ENCODE data around the gene TMEM132C.

TMEM132C gene

DNA sequence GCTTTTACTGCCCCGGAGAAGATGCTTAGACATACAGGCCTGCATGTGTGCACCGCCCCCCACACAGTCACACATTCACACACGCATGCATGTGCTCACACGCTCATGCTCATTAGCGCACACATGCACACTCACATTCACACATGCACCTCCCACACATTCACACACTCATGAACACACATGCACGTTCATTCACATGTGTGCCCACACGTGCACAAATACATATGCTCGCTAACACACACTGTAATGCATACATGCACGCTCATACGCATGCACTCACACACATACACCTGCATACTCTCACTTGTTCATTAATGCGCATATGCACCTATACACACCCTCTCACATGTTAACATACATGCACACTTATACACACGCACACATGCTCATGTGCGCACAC lies 21.9 kb downstream of the TMEM132C start:
- DNase-seq (ENCODE audit: low read depth), result no peak

DNA sequence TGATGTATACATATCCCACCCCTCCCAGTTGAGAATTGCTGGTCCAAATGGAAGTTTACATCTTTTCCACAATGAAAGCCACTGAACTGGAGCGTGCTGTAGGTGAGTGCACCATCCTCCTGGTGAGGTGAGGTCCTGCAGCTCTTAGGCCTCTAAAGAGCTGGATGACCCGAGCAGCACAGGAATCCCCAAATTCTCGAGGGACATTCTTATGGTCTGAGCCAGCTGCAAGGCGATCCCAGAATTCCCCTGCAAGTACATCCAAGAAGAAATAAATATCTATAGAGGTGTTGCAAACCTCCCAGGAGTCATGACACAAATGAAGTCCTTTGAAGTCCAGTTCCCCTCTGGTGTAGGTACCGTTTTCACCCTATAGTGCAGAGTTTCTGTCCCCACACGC lies 24.0 kb downstream of the TMEM132C start:
- no peak for DNase-seq (ENCODE audit: low read depth)

DNA sequence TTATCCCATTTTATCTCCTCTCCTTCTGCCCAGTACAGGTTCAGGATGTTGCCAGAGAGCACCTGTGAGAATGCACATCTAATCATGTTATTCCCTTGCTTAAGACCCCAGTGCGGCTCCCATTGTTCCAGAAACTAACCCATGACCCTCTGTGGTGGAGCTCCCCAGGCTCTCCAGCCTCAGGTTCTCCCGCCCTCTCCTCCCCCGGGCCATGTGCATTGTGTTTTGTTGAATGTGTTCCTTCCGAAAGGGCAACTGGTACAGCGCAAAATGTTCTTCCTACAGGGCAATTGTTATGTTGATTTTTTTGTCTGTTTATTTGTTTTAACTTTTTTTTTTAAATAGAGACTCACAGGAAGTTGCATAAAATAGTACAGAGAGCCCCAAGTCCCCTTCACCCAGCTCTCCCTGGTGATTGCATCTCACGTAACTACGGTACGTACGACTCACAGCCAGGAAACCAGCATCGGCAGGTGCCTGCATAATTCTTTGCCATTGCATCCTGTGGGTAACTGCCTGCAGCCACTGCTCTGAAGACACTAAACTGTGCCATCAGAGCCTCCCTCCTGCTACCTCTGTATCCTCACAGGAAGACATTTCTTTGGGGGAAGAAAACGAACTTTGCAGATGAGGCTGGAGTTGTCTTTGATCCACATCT lies 31.2 kb downstream of the TMEM132C start:
- no peak for DNase-seq (ENCODE audit: low read depth)

DNA sequence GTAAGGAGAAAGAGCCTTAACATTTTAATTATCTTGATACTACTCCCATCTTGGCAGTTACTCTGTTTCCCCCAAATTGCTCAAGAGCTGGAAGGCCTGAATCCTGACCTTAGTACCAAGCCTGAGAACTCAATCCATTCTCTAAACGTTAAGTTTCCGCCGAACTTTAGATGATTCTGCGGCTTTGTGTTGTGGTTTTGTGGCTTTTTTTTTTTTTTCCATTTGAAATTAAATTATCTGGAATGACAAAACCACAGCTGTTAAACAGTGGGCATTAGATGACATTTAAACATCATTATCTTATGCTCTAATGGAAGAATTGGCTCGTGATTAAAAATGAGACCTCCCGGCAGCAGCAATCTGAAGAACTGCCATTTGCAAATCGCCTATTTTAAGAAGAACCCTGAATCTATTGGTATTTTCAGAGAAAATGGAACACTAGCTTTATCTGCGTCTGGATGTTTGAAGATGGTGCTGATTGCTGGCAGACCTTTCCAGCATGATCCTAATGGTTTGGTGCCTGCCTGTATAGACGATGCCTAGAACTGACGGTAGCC lies 38.4 kb downstream of the TMEM132C start:
- no peak for DNase-seq (ENCODE audit: low read depth)

DNA sequence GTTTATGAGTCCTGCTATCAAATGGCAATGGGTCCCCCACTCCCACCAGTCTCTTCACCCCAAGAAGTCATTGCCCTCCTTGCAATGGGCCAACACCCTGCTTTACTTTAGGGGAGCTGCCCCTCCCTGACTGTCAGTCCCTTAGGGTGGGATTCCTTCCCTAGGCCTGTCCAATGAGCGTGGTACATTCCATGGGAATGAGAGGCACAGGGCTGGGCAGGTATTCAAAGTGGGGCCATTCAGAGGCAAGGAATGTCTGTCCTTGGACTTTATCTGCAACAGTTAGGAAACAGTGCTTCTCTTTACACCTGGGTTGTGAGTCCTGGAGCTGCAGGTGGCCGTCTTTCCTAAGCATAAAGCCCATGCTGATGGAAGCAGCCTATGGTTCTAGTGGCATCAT lies 40.8 kb downstream of the TMEM132C start:
- DNase-seq (ENCODE audit: low read depth), result no peak

DNA sequence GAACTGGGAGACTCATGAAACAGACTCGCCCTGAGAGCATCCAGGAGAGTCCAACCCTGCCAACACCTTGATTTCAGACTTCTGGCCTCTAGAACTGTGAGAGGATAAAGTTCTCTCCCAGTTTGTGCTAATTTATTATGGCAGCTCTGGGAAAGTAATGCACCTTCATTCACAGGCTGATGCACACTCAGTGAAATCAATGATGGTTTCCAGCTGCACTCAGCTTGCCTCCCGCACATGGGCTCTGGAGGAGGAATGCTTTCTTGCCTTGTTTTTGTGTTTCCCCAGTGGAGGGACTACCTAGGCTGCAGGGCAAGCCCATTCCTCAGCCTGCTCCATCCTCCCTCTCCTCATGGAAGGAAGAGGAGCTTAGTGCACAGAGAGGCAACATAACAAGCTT lies 45.7 kb downstream of the TMEM132C start:
- no peak for DNase-seq (ENCODE audit: low read depth)

DNA sequence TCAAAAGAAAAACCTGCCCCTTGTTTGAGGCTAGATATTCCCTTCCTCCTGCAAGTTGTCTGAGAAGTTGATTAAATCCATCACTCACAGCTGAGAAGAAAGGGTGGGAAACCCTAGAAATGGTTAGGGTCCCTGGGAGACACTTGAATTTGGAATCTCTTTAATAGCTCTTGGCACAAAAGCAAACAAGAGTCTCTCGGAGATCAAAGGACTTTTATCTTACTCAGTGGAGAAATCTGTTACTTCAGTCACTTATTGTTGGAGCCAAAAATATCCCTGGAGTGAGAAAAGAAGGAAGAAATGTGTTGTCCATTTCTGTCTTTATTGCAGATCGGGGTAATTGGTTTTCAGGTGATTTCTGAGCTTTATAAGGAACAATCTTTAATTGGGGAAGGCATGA lies 47.0 kb downstream of the TMEM132C start:
- DNase-seq (ENCODE audit: low read depth), result no peak

DNA sequence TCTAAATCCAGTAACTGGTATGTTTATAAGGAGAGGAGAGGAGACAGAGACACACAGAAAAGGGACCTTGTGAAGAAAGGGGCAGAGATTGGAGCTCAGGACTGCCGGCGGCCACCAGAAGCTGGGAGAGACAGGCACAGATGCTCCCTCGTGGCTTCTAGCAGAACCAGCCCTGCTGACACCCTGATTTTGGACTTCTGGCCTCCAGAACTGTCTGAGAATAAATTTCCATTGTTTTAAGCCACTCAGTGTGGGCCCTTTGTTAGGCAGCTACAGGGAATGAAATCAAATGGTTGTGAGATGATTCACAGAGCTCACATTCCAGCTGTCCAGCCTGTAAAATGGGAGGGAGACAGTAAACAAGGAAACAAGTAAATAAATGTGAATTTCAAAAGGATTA lies 47.6 kb downstream of the TMEM132C start:
- DNase-seq (ENCODE audit: low read depth), result no peak

DNA sequence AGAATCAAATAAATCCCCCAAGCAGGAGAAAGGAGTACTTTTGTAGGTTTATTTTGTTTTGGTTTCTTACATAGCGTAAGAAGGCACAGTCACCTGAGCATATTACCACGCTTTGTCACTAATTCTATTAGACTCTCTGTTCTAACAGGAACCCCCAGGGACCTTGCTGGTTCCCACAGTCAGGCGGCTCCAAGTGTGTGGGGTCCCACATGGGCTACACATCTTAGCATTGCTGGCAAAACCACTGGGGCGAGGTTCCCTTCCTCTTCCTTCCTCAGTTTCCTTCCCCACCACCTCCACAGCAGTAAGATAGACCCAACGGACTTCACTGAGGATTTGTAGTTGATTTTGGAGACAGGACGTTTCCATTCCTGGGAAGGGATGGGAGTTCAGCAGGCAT lies 49.1 kb downstream of the TMEM132C start:
- DNase-seq (ENCODE audit: low read depth), result no peak

DNA sequence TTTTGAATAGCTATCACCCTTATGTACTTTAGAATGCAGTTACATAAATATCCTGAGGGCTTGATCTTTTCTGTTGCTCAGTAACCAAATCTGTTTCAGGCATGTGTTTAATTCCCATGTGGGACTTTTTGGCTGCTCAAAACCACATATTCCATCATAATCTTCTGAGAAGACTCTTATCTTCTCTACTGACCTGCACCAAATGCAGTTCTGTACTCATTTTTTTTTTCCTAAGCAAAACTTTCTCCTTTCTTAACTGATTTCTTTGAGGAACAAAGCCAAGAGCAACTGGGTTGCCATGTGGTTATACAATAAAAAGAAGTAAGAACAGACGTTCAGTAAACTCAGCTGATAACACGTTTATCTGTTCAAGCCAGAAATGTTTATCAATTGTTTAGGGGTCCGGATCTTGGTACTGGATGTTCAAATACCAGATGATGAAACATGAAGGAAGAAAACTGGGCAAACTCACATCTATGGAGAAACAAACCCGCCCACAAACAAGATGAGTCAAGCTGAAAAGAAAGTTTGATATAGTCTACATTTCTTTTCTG lies 50.1 kb downstream of the TMEM132C start:
- DNase-seq (ENCODE audit: low read depth), result no peak

DNA sequence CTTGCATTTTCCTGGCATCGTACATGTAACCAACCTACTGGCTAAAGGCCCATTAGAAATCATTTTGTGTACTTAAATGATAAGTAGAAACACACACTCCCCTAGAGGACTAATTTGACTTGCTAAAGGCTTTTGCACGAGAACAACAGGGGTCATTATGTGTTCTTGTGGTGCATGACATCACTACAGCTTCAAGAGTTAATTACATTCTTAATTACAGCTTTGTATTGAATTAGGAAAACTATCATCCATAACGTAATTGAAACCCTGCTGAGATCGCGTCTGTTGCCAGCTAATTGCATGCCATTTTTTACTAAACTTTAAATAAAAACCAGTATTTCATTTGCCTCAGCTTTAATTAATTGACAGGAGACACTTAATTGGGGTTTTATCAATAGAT lies 51.4 kb downstream of the TMEM132C start:
- no peak for DNase-seq (ENCODE audit: low read depth)

DNA sequence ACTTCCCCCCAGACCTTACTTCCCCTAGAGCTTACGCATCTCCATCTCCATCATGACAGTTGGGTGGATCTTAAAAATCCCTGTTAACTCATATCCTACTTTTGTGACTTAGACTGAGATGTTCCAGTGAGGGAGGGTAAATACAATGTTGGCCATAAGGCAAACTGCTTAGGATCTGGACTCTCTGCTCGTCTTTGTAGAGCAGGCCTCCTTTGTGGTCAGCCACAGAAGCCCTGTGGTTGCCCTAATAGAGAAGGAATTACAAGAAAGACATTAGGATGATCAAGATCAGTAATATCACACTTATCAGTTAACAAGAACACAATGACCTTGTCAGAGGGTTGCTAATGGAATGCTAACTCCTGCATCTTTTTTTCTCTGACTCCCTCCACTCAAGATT lies 52.0 kb downstream of the TMEM132C start:
- no peak for DNase-seq (ENCODE audit: low read depth)

DNA sequence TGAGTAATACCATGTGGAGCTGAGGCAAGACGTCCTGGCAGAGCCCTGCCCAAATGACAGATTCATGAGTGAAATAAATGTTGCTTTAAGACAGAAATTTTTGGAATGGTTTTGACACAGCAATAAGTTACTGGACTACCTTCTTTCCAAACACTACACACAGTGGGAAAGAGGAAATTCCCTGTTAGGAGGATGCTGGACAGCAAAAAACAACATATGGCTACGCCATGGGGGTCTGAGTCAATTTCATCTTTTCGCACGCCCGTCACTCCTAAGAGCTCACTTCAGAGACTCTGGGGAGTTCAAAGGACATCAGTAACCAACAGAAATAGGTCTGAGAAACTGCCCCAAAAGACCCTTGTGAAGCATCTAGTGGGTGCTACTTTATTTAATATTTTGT lies 55.4 kb downstream of the TMEM132C start:
- DNase-seq (ENCODE audit: low read depth), result no peak

DNA sequence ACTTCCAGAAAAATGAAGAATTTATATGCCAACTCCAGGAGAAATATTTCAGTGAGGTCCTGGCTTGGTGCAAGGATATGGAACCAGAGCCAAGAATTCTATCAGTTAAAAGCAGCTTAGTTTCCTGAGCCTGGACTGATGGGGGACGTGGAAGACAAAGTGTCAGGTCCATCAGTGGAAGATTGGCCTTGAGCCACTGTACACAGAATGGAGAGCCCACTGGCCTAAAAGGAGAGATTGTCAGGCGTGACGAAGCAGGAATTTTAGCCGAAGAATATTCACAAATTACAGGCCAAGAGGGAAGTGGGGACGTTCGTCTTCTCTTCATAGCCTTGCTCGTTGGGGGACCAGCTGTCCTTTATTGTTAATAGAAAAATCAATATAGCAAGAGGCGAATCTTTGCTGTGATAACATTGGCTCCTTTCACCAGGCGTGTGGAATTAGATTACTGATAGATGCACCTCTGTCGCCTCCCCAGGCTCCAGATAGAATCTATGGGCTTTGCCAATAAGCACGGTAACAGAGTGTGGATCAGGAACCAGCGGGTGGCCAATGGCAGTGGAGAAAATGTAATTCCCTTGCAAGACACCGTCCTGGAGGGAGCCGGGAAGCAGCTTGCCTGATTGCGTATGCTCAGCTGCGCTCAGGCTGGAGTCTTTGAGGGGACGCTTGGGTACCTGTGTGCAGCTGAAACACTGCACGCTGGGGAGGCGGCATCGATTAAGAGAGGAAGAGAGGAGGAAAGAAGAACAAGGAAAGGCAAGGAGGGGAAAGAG lies 56.4 kb downstream of the TMEM132C start:
- no peak for DNase-seq (ENCODE audit: low read depth)

DNA sequence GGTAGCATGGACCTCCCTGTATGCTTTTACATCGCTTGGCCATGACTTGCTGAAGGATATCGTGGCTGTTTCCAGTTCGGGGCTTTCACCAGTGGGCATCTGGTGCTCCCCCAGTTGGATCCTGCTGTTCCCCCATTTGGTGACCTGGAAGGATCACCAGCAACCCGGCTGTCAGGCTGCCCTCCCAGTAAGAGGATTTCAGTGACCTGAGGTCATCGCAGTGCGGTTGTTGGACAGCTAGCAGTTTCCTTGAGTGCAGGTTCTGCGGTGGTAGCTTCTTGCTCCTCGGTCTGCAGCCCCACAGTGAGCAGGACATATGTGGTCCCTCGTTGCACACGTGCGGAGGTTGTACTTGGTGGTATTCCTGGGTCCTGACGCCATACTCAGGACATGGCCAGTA lies 58.7 kb downstream of the TMEM132C start:
- DNase-seq (ENCODE audit: low read depth), result no peak

DNA sequence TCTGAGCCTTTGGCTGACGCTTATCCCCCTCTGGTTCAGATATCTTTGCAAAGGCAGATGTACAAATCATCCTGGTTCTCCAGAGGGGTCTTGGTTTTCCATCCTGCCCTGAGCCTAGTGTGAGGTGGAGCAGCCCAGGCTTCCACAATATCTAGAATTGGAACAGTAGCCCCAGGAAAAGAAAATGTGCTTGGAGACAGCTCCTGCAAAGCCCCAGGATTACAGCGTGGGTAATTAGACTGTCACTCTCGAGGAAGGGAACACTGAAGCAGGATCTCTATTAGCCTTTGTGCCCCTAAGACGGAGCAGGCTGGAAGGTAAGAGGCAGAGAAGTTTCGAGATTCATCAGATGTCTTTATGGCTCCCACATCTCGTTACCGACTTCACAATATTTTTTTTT lies 59.4 kb downstream of the TMEM132C start:
- no peak for DNase-seq (ENCODE audit: low read depth)

DNA sequence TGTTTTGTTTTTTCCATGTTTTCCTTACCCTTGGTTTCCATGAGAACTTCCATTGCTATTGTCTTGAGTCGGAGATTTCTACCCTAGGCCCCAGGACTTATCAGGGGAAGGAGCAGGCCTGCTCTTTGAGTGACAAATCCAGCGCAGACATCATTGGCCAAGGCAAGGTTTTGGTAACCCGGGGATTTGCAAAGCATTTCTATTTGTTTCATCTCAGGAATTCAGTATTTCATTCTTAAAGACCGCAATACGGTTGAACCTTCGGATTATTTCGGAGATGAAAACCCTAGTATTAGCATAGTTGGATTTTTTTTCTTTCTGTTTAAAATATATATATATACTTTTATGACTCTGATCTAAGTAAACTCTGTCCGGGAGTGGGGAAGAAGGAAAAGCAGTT lies 62.0 kb downstream of the TMEM132C start:
- DNase-seq (ENCODE audit: low read depth), result no peak

DNA sequence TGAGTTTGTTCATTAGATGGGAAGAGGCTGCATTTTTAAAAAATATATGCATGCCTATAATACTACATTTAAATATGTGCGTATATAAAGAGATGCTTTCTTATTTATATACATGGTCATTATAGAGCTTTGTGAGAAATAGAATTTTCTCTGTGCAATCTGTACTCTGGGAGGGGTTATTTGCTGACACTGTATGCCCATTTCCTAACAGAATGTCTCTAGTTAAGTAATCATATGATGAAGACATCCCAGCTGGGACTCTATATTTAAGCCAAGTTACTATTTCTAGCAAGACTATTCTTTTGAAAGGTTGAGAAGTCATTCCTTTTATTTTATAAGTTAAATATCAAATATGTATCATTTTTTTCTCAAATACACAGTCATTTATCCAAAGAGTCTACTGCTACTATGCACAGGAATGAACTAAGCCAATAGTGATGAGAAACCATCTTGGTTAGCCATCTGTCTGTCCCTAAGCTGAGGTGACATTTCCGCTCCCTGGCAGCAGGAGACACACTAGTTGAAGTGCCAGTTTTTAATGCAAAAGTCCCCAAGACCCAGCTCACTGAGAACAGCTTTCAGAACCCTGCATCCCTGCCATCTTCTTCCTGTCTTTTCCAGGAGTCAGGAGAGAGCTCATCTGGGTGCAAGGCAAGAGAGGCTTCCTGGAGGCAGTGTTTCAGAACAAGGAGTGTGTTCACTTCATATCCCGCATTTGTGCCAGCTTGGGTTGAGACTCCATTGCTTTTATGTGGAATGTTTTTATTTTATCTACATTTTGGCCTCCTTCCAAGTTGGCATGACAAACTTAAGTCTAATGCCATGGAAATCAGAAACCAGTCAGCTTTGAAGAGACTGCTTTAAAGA lies 69.5 kb downstream of the TMEM132C start:
- no peak for DNase-seq (ENCODE audit: low read depth)

DNA sequence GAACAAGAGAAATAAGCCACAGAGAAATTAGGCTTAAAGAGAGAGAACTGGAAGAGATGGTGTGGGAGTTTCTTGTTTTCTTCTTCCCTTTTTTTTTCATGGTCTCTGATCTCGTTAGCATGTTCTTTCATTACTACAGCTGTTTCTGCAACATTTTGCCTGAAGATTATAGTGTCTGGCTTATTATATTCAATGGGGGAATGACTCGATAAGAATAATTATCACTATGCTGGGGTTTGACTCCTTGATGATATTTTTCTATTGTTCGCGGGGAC lies 70.0 kb downstream of the TMEM132C start:
- DNase-seq (ENCODE audit: low read depth), result no peak

DNA sequence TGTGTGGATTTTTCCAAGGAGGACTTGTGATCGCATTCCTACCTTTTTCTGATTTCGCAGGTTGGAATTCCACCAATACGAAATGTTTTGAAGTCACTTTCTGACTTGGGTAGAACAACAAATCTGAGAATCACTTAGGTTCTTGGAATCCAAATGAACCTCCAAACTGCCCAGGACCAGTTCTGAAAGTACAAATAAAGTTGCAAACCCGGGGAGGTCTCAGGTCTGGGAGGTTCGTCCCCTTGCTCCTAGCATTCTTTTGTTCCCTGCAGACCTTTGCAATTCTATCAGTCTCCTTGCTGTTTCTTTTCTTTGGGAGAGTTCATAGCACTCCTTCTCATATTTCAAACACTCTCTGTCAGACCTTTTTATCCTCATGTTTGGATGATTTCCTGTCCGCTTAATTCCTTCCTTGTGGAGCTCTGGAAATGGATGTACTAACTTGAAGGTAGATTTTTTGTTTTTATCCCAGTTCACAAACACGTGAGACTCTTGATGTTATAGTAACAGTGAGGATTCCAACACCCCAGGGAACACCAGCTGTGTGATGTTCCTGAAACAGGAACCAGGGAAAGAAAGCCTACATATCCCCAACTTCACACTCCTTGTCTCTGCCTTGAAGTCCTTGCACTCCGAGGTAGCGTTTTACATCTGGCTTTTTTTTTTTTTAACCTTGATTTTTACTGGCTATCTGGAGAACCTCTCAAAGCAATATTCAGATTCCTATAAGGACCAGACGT lies 70.6 kb downstream of the TMEM132C start:
- no peak for DNase-seq (ENCODE audit: low read depth)

DNA sequence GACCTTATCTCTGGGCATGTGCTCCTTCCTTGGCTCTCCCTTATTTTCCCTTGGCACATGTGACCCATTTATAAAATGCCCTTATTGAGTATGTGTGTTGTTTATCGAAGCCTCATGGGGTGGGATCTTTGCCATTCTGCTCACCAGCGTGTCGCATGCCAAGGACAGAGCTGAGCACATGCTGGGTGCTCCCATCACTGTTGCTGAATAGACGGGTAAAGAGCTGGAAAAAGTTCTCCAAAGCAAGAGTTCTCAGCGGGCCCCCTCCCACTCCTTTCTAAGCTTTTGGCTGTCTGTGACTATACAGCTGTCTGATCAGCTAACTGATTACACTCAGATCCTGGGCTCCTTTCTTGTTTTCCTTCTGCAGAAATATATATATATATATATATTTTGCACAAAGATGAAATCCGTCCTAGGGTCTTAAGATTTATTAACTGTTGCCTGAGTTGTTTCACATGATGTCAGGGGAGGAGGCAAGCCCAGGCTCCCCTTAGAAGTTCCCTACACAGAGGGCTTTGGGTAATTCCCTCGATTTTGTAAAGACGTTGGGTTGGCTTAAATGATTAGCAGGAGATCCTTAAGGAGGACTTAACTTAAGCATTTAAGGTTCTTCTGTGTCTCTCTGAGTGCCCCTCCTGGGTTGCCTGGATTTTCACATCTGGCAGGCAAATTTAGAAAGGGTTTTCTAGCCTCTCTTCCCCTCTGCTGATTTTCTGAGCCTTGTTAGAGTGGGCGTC lies 71.6 kb downstream of the TMEM132C start:
- DNase-seq (ENCODE audit: low read depth), result no peak
